Panc1 (cell line): ENCODE data around the gene ZNF17. TPM values are rescaled to one million over a fixed set of nuclear protein-coding genes. Genes with fewer than 3 reads are reported as not detected.

ENCODE experiments used
- ATAC-seq: fragments of 200-7000 bp; cut with Tn5 transposase; 2 replicates; pipeline ENCODE4 v1.9.1; 2020; ENCODE audit warnings: mild to moderate bottlenecking, moderate library complexity
- BruUV-seq: library from RNA; stranded (reverse); fragments of 400-500 nt; replicated peaks from 2 replicates; lab custom pipeline; 2021; lab: Mats Ljungman, UMichigan
- CTCF ChIA-PET: fragments of 300-600 bp; sonication (Branson Sonifier 250); formaldehyde crosslinking; loops from one replicate; lab custom pipeline; 2022; ENCODE audit warnings: antibody characterized with exemption; lab: Charles Lee
- POLR2A ChIA-PET: fragments of 300-600 bp; sonication (Branson Sonifier 250); formaldehyde crosslinking; loops from one replicate; lab custom pipeline; 2022; ENCODE audit warnings: antibody characterized with exemption; lab: Charles Lee
- DNase-seq: peaks from one replicate; pipeline ENCODE4 v3.0.0-alpha.2; 2010; ENCODE audit warnings: low read depth, low spot score
- H3K27ac ChIP-seq: 2 replicates; pipeline ENCODE4 v1.5.1; 2011; ENCODE audit warnings: mild to moderate bottlenecking, low read length, inconsistent platforms
- H3K27me3 ChIP-seq: fragments of 200-500 bp; sonication (Bioruptor generic); 2 replicates; pipeline ENCODE4 v1.6.0; 2014; ENCODE audit warnings: low read length, inconsistent platforms; ENCODE audit not compliant: control insufficient read depth, insufficient read depth
- H3K36me3 ChIP-seq: fragments of 200-500 bp; sonication (Bioruptor generic); 2 replicates; pipeline ENCODE4 v1.5.1; 2014; ENCODE audit warnings: inconsistent platforms, mild to moderate bottlenecking, low read length, moderate library complexity; ENCODE audit not compliant: control insufficient read depth, insufficient read depth
- H3K4me1 ChIP-seq: 2 replicates; pipeline ENCODE4 v1.5.1; 2011; ENCODE audit warnings: inconsistent platforms, mild to moderate bottlenecking, low read length, moderate library complexity; ENCODE audit not compliant: control insufficient read depth, insufficient read depth
- H3K4me3 ChIP-seq, 2 experiments: 2 replicates each; pipeline ENCODE4 v1.5.1; 2011 to 2012; ENCODE audit warnings: low read depth in 2 of 2, low read length in 2 of 2, mild to moderate bottlenecking in 2 of 2, inconsistent platforms in 1 of 2, moderate library complexity in 1 of 2
- H3K9me3 ChIP-seq: fragments of 200-500 bp; sonication (Bioruptor generic); 2 replicates; pipeline ENCODE4 v1.5.1; 2014; ENCODE audit warnings: low read depth, mild to moderate bottlenecking, inconsistent platforms, low read length, moderate library complexity; ENCODE audit not compliant: control insufficient read depth, insufficient read depth
- POLR2AphosphoS5 ChIP-seq: IDR thresholded peaks from 2 replicates; pipeline ENCODE4 v1.6.1; 2012; ENCODE audit warnings: mild to moderate bottlenecking, low read depth, low read length, moderate library complexity
- SIN3A ChIP-seq: IDR thresholded peaks from 2 replicates; pipeline ENCODE4 v1.6.1; 2012; ENCODE audit warnings: low read depth, mild to moderate bottlenecking, low read length, moderate library complexity, borderline replicate concordance; ENCODE audit not compliant: insufficient read depth
- TCF7L2 ChIP-seq: IDR thresholded peaks from 2 replicates; pipeline ENCODE4 v1.6.1; 2011; ENCODE audit warnings: mild to moderate bottlenecking, low read depth, low read length, inconsistent platforms
- in situ Hi-C: cut with HindIII; loops from 2 replicates; pipeline ENCODE4 v1.10.0; 2016; ENCODE audit warnings: low sequenced_read_pairs, low pct_unique_long_range_greater_than_20kb
- intact Hi-C: fragments of 100-400 bp; cut with micrococcal nuclease; formaldehyde crosslinking; loops from one replicate; pipeline ENCODE4 v1.10.0; 2022; ENCODE audit not compliant: unreplicated experiment
- total RNA-seq: library from RNA; stranded (reverse); gene quantifications from one replicate; pipeline ENCODE4 v1.2.1, GENCODE V29; 2021; ENCODE audit not compliant: unreplicated experiment
- TF ChIP-seq, protein P1 (sequence below): fragments of 450-650 bp; IDR thresholded peaks from 2 replicates; pipeline ENCODE4 v1.5.1; 2017; ENCODE audit warnings: mild to moderate bottlenecking
- TF ChIP-seq, protein P2 (sequence below), 2 experiments: IDR thresholded peaks; 2 replicates each; pipeline ENCODE4 v1.6.1; 2011 to 2012; ENCODE audit warnings: low read depth in 2 of 2, control low read depth in 1 of 2, low read length in 1 of 2, mild to moderate bottlenecking in 1 of 2, moderate library complexity in 1 of 2; ENCODE audit not compliant: insufficient read depth in 1 of 2

ZNF17 gene
- total RNA-seq, 1 experiment from 2014 or later: 9.2 TPM

DNA sequence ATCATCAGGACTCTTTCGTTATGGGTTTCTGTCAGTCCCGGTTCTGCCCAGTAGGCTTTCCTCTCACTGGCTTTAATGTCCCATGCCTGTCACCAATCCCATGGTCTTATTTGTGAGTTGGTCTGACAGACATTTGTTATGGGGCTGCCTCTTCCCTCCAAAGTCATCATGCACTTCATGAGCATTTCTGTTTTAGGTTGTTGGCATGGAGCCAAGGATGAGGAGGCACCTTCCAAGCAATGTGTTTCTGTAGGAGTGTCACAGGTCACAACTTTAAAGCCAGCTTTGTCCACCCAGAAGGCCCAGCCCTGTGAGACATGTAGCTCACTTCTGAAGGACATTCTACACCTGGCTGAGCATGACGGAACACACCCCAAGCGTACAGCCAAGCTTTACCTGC is 8.5 kb downstream of the ZNF17 start:
- Histone ChIP-seq H3K27ac (no peak overlapping the region), H3K9me3 (peaks cover 27% of the 10 kb centered on the region), H3K27me3 (no peaks in the 10 kb centered on the region), H3K4me3 (no peak overlapping the region), H3K36me3 (0 out of 2 replicates have a peak, but pooled peaks cover 2% of the 10 kb centered on the region), H3K4me1 (no peaks in the 10 kb centered on the region)
- ATAC-seq: no peak
- ChIA-PET CTCF (no interaction called here), POLR2A (no interaction called here)
- no peak for DNase-seq
- TF ChIP-seq, protein P1, sequence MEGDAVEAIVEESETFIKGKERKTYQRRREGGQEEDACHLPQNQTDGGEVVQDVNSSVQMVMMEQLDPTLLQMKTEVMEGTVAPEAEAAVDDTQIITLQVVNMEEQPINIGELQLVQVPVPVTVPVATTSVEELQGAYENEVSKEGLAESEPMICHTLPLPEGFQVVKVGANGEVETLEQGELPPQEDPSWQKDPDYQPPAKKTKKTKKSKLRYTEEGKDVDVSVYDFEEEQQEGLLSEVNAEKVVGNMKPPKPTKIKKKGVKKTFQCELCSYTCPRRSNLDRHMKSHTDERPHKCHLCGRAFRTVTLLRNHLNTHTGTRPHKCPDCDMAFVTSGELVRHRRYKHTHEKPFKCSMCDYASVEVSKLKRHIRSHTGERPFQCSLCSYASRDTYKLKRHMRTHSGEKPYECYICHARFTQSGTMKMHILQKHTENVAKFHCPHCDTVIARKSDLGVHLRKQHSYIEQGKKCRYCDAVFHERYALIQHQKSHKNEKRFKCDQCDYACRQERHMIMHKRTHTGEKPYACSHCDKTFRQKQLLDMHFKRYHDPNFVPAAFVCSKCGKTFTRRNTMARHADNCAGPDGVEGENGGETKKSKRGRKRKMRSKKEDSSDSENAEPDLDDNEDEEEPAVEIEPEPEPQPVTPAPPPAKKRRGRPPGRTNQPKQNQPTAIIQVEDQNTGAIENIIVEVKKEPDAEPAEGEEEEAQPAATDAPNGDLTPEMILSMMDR: no peak
- TF ChIP-seq SIN3A: no peak
- TF ChIP-seq POLR2AphosphoS5: no peak
- no peak for TF ChIP-seq TCF7L2
- TF ChIP-seq, protein P2, sequence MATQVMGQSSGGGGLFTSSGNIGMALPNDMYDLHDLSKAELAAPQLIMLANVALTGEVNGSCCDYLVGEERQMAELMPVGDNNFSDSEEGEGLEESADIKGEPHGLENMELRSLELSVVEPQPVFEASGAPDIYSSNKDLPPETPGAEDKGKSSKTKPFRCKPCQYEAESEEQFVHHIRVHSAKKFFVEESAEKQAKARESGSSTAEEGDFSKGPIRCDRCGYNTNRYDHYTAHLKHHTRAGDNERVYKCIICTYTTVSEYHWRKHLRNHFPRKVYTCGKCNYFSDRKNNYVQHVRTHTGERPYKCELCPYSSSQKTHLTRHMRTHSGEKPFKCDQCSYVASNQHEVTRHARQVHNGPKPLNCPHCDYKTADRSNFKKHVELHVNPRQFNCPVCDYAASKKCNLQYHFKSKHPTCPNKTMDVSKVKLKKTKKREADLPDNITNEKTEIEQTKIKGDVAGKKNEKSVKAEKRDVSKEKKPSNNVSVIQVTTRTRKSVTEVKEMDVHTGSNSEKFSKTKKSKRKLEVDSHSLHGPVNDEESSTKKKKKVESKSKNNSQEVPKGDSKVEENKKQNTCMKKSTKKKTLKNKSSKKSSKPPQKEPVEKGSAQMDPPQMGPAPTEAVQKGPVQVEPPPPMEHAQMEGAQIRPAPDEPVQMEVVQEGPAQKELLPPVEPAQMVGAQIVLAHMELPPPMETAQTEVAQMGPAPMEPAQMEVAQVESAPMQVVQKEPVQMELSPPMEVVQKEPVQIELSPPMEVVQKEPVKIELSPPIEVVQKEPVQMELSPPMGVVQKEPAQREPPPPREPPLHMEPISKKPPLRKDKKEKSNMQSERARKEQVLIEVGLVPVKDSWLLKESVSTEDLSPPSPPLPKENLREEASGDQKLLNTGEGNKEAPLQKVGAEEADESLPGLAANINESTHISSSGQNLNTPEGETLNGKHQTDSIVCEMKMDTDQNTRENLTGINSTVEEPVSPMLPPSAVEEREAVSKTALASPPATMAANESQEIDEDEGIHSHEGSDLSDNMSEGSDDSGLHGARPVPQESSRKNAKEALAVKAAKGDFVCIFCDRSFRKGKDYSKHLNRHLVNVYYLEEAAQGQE (IDR thresholded peaks at IDR 0.05; ENCODE audit: insufficient read depth in 1 of 2, low read depth in 2 of 2, low read length in 1 of 2): no peak
- BruUV-seq: no TSS peak
- intact Hi-C loops (no loop called here), in situ Hi-C loops (no loop called here)

DNA sequence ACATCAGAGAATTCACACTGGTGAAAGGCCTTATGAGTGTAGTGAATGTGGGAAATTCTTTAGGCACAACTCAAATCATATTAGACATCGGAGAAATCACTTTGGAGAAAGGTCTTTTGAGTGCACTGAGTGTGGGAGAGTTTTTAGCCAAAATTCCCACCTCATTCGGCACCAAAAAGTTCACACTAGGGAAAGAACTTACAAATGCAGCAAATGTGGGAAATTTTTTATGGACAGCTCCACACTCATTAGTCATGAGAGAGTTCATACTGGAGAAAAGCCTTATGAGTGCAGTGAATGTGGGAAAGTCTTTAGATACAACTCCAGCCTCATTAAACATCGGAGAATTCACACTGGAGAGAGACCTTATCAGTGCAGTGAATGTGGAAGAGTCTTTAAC is 10.1 kb downstream of the ZNF17 start:
- Histone ChIP-seq H3K27ac (no peak overlapping the region), H3K4me1 (no peaks in the 10 kb centered on the region), H3K36me3 (0 out of 2 replicates have a peak, but pooled peaks cover 2% of the 10 kb centered on the region), H3K27me3 (no peaks in the 10 kb centered on the region), H3K4me3 (no peak overlapping the region), H3K9me3 (peaks cover 27% of the 10 kb centered on the region)
- ATAC-seq: no peak
- in situ Hi-C loops (no loop called here), intact Hi-C loops (no loop called here)
- POLR2A ChIA-PET: no interaction called here
- CTCF ChIA-PET: no interaction called here
- TF ChIP-seq, protein P2 (IDR thresholded peaks at IDR 0.05; ENCODE audit: insufficient read depth in 1 of 2, low read depth in 2 of 2, low read length in 1 of 2): no peak
- TF ChIP-seq TCF7L2 (no peak), SIN3A (no peak), POLR2AphosphoS5 (no peak)
- TF ChIP-seq, protein P1: no peak
- no peak for DNase-seq
- BruUV-seq: TSS peak; percentile 28
